CD4-positive, alpha-beta T cell treated with Interleukin-17A for 4 hours (primary cell): ENCODE data around the gene ZDHHC22.

Source experiments
- DNase-seq: peaks from one replicate; pipeline ENCODE4 v3.0.0-alpha.2; 2020; ENCODE audit warnings: mixed read lengths

The ZDHHC22 gene

DNA sequence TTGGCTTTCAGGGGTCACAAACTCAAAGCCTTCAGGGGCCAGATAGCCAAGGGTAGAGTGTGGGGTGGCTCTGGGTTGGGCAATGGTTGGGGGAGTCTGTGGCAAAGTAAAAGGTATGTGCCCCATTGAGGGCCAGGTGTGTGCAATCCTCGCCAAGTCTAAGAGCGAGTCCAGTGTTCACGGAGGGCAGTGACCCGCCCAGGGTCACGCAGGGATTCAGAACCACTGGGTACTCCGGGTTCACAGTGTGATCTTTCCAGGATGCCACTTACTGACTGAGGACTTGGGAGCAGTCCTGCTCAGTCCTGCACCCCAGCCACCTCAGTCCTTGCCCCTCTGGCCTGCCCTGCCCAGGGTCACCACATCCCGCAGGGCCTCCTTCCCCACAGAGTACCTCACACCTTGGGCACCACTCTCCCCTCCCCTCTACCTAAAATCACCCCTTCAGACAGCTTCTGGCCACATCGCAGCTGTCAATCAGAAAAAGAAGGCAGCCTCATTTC lies 15.7 kb downstream of the ZDHHC22 start:
- no peak for DNase-seq

DNA sequence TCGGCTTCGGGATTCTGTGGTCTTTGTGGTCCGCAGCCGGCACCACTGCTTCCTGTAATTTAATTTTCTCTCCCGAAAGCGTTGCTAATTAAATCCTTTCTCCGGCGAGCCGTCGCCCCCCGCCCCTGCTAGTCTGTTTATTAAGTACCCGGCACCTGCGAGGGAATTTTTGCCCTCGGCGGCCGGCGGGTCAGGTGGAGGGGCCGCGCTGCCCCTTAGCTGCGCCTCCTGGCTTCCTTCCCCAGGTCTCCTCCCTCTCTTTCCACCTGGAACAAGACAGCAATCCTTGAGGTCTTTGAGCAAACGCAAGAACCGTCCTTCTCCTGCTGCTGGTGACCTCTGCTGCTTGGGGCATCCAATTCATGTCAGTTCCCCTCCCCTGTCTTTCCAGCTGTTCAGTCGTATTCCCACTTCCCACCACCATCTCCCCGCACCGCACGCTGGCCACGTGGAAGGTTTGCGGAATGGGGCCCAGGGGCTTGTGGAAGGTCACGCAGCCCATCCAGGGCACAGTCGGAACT lies 16.2 kb downstream of the ZDHHC22 start:
- no peak for DNase-seq

DNA sequence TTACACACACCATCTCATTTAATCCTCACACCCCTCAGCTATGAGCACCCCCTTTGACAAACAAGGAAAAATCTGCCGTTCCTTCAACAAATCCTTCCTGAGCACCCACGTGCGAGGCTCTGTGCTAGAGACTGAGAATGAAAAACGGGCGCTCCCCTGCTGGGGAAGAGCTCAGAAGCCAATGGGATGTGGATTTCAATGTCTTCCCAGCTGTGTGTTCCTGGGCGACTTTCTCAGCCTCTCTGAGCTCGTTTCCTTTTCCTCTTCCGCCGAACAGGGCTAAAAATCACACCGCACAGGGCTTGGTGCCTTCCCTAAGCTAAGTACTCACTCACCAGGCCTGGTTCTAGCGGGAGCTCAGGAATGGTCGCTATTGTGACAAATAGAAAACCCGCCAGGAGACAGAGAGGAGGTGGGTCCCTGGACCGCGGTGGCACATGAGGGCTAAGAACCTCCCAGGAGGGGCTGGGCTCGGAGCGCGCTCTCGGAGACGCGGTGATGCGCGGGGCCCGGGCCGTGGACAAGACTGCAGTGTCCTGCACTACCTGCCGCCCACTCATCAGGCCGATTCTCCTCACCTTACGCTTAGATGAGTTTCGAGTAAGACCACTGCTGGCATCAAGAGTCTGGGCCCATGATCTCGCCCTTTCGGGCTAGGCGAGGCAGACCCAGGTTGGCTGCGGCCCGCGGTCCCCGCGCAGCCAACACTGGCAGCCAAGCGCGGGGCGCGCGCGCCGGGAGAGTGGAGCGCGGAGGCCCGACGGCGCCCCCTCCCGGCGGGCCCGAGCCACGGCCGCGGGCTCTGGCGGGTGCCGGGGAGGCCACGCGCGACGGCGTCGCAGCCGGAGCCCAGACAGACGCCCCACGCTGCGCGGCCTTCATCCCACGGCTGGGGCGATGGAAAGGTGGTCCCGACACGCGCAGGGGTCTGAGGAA lies 17.0 kb downstream of the ZDHHC22 start:
- peak; percentile 79 for DNase-seq

DNA sequence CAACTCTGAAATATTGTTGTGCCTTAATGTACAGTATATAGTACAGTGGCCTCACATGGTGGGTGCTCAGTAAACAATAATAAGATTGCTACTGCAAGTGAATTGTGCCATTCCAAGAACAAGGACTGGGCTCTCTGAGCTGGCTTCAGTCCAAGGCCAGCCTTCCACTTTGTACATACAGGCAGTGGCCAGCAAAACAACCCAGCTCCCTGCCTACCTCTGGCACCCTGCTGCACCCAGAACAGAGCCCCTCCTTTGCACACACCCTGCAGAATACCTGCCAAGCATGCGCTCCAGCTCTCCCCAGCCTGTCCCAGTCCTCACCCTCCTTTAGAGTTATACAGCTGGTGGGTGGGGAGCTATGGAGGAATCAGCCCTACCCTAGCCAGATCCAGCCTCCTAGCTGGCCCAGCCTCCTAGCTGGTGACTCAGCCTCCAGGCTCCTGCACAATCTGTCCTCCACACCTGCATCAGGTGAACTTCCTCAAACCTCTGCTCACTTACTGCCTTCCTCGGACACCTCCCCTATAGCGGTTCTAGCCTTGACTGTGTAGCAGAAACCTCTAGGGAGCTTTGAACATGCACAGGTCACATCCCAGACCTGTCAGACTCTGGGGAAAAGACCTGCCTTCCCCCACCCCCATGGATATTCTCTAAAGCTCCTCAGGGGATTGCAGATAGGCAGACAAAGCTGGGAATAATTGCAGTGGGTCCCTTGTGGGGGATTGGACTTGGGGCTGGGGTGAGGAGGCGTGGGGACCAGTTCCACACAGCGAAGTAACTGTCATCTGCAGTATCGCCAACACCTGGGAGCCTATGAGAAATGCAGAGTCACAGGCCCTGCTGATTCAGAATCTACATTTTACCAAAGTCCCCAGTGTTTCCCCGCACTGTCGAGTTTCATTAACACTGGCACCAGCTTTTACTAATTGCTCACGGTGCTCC lies 17.9 kb downstream of the ZDHHC22 start:
- peak; percentile 35 for DNase-seq

DNA sequence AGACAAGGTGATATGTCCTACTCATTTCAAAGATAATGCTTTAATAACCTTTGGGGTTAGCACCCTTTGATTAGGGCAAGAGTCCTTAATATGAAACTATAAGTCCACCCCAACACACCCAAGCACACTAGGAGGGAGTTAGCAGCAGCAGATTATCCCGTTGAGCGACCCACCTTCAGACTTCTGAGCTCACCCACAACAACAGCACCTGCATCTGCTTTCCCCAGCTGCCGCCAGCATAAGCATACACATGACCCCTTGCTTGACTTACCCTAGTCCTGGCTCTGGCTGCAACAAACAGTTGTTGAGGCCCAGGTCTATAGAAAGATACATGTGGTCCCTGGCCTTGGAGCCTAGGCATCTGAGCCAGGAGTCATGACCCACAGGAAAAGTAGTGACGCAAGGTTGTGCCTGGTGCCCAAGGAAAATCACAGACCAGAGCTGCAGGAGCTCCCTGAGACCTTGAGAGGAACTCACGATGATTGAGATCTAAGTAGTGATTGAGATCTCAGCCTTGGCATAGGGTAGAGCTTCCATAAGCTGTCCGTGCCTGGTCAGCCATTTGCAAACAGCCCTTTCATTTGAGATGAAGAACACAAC lies 19.0 kb downstream of the ZDHHC22 start:
- DNase-seq: no peak

DNA sequence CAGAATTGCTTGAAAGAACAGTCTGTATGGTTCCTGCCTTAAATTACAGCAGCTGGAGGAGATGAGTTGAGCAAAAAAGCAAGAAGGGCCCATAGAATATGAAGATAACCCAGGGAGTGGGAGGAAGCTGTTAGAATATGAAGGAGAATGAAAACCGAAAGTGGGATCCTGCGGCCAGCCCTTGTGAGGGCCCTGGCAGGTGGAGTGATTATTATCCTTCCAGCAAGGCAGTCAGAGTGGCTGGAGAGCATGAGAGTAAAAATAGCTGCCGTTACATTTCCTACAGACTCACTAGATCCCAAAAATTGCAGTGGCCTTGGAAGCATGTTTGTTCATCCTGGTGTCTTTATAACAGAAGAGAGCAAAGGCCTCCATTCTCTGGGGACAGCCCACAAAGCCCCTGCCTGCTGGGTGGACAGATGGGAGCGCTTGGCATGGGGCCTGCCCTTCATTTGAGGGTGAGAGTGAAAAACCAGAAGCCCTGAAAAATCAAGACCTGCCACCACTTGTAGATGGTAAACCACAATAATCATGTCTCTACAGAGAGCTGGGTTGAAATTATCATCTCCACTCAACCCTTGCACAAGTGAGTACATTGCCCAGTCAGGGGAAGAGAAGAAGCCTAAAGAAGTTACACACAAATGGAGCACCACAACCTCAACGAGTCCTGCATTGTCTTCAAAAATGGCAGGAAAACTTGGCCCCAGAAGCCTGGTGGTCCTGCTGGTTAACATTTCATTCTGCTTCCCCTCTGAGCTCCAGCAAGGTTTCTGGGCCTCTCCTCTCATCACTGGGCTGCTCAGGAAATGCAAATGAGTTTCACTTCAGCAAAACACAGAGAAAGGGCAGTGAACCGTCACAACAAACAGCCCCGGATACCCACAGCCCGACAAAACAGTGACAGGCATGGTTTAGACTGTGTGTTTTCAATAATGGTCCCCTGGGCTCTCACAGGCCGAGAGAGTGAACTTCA lies 20.5 kb downstream of the ZDHHC22 start:
- peak; percentile 66 for DNase-seq

DNA sequence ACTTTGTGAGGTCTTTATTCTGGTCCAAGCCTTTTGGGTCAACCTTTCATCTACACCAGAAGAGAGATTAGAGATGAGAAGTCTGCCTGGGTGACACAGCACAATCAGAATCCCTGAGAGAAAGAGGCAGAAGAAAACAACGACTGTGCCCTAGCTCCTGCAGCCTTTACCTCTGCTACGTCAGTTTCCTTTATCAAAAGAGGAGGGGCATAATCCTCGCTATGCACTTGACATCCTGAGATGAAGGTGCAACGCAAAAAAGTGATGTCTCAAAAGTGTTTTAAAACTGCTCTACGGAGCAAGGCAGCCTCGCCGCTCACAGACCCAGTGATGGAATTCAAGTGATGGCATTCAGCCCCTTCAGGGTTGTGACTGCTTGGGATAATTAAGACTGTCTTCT lies 21.7 kb downstream of the ZDHHC22 start:
- DNase-seq: peak; percentile 39

DNA sequence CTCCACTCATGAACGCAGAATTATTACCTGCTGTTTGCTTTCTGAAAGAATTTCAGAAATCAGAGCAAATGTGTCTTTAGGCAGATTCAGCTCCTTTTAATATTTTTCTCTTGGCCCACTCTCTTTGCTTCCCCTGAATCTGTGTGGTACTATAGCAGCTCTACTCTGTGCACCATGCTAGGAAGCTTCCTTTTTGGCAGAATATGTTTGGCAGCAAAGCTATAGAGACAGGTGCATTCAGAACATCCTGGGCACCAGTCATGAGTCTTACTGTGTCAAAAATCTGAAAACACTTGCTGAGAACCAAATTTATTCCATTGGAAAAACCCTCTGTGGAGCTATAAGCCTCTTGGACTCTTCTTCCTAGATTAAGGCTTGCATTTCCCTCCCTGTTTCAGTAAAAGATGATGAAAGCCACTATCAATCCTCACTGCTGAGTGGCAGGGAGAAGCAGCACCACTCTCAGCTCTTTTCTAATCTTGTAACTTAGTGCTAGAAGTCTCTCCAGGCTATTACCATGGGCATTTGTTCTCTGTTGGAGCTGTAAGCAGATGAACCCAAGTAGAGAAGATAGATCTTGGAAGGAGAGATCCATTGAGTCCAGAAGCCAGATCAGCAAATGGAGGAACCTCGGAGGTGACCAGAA lies 25.3 kb downstream of the ZDHHC22 start:
- DNase-seq: no peak

DNA sequence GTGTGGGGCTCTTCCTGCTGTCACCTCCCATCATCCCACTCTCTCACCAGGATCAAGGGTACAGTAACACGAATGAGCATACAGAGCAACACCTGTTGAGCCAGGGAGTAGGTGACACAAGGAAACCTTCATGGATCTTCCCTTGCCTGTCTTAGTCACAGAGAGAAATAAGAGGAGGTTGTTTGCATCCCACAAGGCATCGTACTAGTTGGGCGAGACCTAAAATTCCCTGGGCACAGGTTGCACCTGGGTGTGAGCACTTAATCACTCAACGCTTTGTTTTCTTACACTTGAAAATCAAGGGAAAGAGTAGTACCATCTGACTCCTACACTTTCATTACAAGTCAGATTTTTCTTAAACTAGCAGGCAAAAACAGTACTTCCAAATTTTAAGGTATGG lies 27.0 kb downstream of the ZDHHC22 start:
- no peak for DNase-seq

DNA sequence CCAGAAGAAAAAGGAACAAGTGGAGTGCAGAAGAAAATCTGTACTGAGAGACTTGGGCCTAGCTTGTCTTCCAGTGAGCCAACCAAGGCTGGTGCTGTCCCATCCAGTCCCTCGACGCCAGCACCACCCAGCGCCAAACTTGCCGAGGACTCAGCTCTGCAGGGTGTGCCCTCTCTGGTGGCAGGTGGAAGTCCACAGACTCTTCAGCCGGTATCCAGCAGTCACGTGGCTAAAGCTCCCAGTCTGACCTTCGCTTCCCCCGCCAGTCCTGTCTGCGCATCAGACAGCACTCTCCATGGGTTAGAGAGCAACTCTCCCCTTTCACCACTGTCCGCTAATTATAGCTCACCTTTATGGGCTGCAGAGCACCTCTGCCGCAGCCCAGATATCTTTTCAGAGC lies 27.9 kb downstream of the ZDHHC22 start:
- no peak for DNase-seq

DNA sequence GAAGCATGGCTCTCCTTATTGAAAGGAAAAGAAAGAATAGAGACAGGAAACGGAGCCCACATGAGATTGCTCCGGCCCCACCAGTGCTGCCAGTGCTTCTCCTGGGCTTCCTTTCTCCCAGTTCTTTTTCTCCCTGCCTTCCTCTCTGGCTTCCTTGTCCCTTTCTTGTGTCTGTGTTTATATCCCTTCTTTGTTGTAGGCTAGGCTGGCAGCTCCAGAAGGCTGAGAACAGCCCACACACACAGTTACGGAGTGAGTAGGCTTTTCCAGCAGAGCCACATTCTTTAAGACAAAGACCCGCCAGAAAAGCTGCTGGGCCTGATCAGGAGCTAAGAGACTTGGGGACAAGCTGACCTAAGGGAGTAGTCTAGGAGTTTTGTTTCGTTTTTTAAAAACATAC lies 30.6 kb downstream of the ZDHHC22 start:
- no peak for DNase-seq

DNA sequence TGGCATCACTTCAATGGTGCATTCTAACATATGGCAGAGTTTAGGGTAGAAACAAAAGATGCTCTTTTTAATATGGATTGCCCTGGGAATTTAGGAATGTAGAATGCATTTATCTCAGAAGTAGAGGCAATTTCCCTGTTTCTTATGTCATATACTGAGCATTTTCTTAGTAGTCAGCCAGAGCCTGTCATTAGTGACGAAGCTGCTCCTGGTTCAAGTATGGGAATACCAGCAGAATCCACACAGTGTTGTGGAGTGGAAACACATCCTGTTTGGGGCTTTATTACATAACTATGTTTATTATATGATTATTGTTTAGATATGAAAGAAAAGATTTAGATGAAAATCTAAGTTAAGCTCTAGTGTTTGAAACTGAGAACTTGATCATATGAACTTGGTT lies 31.3 kb downstream of the ZDHHC22 start:
- DNase-seq: no peak

DNA sequence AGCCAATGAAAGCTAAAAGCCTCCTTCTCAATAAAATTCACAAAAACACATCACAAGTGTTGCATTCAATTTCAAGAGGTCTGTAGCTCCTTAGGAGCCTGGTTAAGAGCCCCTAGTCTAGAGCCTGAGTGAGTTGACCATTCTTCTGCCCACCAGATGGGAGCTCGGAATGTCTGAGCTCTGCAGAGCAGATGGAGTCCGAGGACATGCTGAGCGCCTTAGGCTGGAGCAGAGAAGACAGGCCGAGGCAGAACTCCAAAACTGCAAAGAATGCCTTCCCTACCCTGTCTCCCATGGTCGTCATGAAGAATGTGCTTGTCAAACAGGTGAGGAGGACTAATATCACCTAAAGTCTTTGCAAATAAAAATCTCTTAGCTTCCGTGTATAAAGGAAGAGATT lies 31.9 kb downstream of the ZDHHC22 start:
- DNase-seq: no peak

DNA sequence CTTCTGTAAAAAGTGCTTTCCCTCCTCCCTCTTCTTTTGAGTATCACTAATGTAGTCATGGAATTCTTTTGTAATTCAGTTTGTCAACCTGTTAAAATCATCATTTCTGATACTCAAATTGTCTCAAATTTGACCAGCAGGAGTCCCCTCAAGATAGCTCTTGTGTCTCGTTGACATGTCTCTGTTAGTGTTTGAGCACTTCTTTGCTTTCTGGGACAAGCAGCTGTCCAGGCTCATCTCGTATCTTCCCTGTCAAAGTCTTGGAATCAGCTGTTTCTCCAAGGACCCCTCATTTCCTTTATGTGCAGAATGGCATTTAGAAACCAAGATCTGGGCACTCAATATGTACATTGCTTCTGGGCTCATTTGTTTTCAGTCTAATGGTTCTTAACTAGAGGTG lies 32.8 kb downstream of the ZDHHC22 start:
- no peak for DNase-seq

DNA sequence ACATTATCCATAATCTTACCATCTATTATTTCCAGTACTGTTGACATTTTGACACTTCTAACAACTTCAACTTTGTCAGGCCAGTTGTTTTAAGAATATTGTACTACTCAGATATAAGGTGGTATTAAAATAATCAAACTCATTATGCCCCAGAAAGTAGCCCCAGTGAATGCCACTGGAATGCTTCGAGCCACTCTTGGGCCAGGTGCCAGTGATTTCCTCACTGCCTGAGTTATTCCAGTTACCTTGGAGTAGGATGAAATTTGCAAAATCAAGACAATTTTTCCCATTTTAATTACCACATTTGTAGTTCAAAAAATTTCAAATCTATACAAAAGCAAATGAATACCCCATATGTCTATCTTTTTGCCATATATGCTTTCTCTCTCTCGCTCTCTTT lies 34.4 kb downstream of the ZDHHC22 start:
- no peak for DNase-seq

DNA sequence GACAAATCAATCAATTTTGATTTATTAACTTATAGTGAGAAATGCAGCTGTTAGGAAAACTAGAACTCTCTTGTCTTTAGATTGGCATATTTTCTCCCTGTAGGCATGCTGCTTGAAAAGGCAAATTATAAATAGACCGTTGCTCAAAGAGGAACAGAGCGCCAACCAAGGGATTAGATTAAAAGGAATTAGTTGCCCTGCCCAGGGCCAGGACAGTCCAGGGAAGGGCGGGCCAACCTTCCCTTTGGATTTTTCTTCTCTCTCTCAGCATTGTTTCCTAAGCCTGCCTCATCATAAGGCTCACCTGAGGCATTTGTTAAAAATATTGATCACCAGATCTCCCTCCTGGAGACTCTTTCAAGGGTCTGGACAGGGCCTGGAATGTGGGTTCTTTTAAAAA lies 34.9 kb downstream of the ZDHHC22 start:
- no peak for DNase-seq

DNA sequence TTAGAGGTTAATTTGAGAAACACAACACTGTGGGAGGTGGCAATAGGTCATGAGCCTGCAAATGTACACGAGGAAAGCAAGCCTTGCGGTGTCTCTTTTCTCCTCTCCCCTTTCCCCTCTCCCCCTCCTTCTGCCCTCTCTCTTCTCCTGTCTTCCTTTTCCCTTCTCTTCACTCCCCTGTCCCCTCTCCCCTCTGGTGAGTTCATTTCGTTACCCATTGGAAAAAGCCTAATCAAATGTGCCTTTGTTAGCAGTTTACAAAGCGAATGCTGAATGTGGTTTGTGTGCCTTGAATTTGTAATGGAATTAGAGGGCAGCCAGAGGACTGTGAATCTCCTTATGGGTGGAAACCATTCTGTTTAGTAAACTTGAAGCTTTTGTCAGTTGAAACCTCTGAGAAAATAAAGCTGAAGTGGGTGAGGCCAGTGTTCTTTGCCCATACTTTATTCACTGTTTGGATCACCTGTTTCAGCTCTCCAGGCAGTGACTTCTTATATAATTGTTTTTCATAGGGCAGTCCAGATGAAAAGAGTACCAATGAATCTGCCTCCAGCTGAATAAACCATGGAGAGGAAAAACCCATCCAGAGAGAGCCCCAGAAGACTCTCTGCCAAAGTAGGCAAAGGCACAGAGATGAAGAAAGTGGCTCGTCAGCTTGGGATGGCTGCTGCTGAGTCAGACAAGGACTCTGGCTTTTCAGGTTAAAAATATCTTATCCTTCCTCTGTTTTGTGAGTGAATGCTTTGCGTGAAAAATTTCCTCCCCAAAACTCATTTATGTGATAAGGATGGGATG lies 36.2 kb downstream of the ZDHHC22 start:
- no peak for DNase-seq

DNA sequence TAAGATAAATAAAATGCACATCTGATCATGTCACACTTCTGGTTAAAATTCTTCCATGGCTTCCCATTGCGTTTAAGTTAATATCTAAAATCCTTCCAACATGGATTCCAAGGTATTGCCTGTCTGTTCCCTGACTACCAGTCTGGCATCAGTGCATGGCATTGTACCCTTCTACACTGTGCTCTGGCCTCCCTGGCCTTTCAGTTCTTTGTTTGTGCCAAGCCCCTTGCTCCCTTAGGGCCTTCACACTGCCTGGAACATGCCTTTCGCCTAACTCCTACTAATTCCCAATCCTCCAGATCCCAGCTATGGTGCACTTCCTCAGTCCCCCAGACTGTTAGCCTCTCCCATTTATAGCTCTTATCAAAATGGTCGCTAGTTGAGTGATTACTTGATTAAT lies 37.2 kb downstream of the ZDHHC22 start:
- no peak for DNase-seq

DNA sequence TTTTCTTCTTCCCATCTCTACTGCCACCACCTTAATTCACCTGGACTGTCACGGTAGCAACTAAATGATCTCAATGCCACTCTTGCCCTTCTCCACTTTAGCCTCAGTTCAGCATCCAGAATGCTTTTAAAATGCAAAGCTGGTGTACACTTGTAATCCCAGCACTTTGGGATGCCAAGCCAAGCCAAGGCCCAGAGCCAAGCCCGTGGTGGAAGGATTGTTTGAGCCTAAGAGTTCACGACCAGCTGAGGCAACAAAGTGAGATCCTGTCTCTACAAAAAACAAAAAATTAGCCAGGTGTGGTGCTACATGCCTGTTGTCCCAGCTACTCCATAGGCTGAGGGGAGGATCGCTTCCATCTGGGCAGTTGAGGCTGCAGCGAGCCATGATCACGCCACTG lies 37.6 kb downstream of the ZDHHC22 start:
- DNase-seq: no peak

DNA sequence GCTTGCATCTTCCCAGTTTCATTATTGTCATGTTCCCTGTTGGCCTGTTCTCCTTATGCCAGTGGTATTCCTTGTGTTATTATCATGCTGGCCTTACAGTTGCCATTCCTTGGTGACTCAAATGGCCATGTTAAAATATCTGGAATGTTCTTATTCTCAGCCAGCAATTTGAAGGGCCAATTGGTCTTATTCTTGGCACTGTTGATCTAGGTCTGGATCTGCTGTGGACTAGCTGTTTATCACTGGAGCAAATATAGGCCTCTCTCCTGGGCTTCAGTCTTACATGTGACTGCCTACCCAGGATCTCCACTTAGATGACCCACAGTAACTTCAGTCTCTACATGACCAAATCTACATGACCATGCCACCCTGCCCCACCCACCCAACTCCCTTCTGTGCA lies 38.1 kb downstream of the ZDHHC22 start:
- no peak for DNase-seq
